Fibroblast of skin of back (primary cell): Measurements from ENCODE around the gene MADD.
A peak's percentile ranks its signal among the peaks of the same experiment; 100 is the strongest.

Experiments used
- DNase-seq: peaks from one replicate; pipeline ENCODE4 v3.0.0-alpha.2; 2013

Gene MADD

GRCh38 chr11:47342036-47342803, 72.3 kb downstream of the MADD start:
- no peak for DNase-seq

- DNase-seq = no peak
Observed at GRCh38 chr11:47342854-47343253, 72.9 kb downstream of the MADD start.

GRCh38 chr11:47345890-47346563, 76.1 kb downstream of the MADD start:
- no peak for DNase-seq

GRCh38 chr11:47347137-47347536, 77.2 kb downstream of the MADD start:
- DNase-seq = no peak

- DNase-seq = no peak
Observed at GRCh38 chr11:47348131-47348802, 78.3 kb downstream of the MADD start.

- DNase-seq = peak; percentile 15
Observed at GRCh38 chr11:47348859-47349258, 78.9 kb downstream of the MADD start.

GRCh38 chr11:47349521-47350095, 79.7 kb downstream of the MADD start:
- no peak for DNase-seq

- DNase-seq = no peak
Observed at GRCh38 chr11:47350315-47350714, 80.4 kb downstream of the MADD start.

- DNase-seq = no peak
Observed at GRCh38 chr11:47351156-47352126, 81.5 kb downstream of the MADD start.

- no peak for DNase-seq
Observed at GRCh38 chr11:47352556-47352955, 82.6 kb downstream of the MADD start, which contains the start of gene MYBPC3. Gene MYBPC3 (minus strand): TSS chr11:47352702. CDS start chr11:47352647, 55 bp downstream.

GRCh38 chr11:47353978-47354774, 84.2 kb downstream of the MADD start:
- no peak for DNase-seq

GRCh38 chr11:47354913-47355282, 85.0 kb downstream of the MADD start:
- no peak for DNase-seq

- peak; percentile 87 for DNase-seq
Observed at GRCh38 chr11:47355283-47356128, 85.6 kb downstream of the MADD start.

GRCh38 chr11:47356129-47356997, 86.4 kb downstream of the MADD start:
- DNase-seq = no peak

GRCh38 chr11:47356998-47357329, 87.0 kb downstream of the MADD start:
- no peak for DNase-seq

- no peak for DNase-seq
Observed at GRCh38 chr11:47357985-47358730, 88.2 kb downstream of the MADD start.

GRCh38 chr11:47358731-47359051, 88.8 kb downstream of the MADD start:
- DNase-seq = no peak

- no peak for DNase-seq
Observed at GRCh38 chr11:47359162-47359561, 89.2 kb downstream of the MADD start.

- no peak for DNase-seq
Observed at GRCh38 chr11:47359586-47359985, 89.7 kb downstream of the MADD start.
